Calu3 (cell line): ENCODE data around the gene SMARCA4. TPM values are rescaled to one million over a fixed set of nuclear protein-coding genes. Genes with fewer than 3 reads are reported as not detected.
A peak's percentile ranks its signal among the peaks of the same experiment; 100 is the strongest.

ENCODE experiments used
- BruUV-seq: library from RNA; stranded (reverse); fragments of 400-500 nt; replicated peaks from 2 replicates; lab custom pipeline; 2021; lab: Mats Ljungman, UMichigan
- CTCF ChIA-PET: fragments of 300-600 bp; sonication (Branson Sonifier 250); formaldehyde crosslinking; loops from one replicate; lab custom pipeline; 2022; ENCODE audit warnings: antibody characterized with exemption; lab: Charles Lee
- DNase-seq: peaks from one replicate; pipeline ENCODE4 v3.0.0; 2022
- H3K27ac Mint-ChIP-seq: one replicate; pipeline ENCODE4 v1.8.0; 2022; ENCODE audit warnings: mixed read lengths; ENCODE audit not compliant: unreplicated experiment
- H3K27me3 Mint-ChIP-seq: one replicate; pipeline ENCODE4 v1.8.0; 2022; ENCODE audit warnings: mixed read lengths; ENCODE audit not compliant: unreplicated experiment
- H3K36me3 Mint-ChIP-seq: one replicate; pipeline ENCODE4 v1.8.0; 2022; ENCODE audit warnings: mild to moderate bottlenecking, moderate library complexity, mixed read lengths; ENCODE audit not compliant: insufficient read depth, unreplicated experiment
- H3K4me1 Mint-ChIP-seq: one replicate; pipeline ENCODE4 v1.8.0; 2022; ENCODE audit warnings: mild to moderate bottlenecking, low read depth, mixed read lengths; ENCODE audit not compliant: unreplicated experiment
- H3K4me3 Mint-ChIP-seq: one replicate; pipeline ENCODE4 v1.8.0; 2022; ENCODE audit warnings: mild to moderate bottlenecking, low read depth, moderate library complexity, mixed read lengths; ENCODE audit not compliant: unreplicated experiment
- H3K9me3 Mint-ChIP-seq: one replicate; pipeline ENCODE4 v1.8.0; 2022; ENCODE audit warnings: low read depth, mixed read lengths; ENCODE audit not compliant: unreplicated experiment
- intact Hi-C: fragments of 100-400 bp; cut with micrococcal nuclease; formaldehyde crosslinking; loops from one replicate; pipeline ENCODE4 v1.10.0; 2022; ENCODE audit not compliant: unreplicated experiment
- total RNA-seq: library from RNA; stranded (reverse); gene quantifications from 2 replicates; pipeline ENCODE4 v1.2.3, GENCODE V29; 2022
- TF ChIP-seq, protein P1 (sequence below): fragments of 200-600 bp; IDR thresholded peaks from one replicate; pipeline ENCODE4 v1.8.0; 2022; ENCODE audit warnings: antibody characterized with exemption; ENCODE audit not compliant: unreplicated experiment

SMARCA4 gene
- total RNA-seq, 1 experiment from 2014 or later, result 116 TPM

DNA sequence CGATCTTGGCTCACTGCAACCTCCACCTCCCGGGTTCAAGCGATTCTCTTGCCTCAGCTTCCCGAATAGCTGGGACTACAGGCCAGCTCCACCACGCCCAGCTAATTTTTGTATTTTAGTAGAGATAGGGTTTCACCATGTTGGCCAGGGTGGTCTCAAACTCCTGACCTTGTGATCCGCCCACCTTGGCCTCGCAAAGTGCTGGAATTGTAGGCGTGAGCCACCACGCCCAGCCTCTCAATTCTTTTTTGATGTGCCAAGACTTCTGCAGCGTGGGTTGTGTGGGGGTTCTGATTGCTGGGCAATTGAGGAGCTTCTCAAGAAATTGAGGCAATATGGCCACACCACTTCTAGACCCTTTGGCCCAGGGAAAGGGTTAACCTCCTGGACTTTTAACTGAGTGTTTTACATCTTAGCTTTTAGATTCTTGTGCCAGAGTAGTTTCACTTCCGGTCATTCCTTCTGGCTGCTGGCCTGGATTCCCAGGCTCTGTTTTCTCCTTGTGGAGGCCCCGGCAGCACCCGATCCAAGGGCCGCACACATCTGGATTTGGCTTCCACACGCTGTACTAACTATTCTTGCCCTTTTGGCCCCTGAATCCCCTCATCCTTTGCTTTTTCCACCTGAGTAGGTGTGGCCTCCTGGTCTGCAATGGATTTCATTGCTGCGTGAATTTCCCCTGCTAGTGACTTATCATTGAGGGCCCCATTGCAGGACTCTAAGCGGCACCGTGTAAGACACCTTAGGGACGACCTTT lies 14.7 kb downstream of the SMARCA4 start:
- Mint-ChIP-seq H3K36me3 (peaks cover 8% of the 10 kb centered on the region), H3K9me3 (no peaks in the 10 kb centered on the region), H3K27me3 (no peaks in the 10 kb centered on the region), H3K4me3 (peak overlapping the region; percentile 56), H3K27ac (peak overlapping the region; percentile 71), H3K4me1 (peaks cover 12% of the 10 kb centered on the region)
- intact Hi-C loops, result no loop called here
- CTCF ChIA-PET, result interaction anchor here (0.6 to 1.2 kb wide), 4 partner anchors 11 to 1384 kb away, joined by 3 to 7 read pairs (median 4); no protein-coding TSS in a partner anchor
- DNase-seq, result no peak
- TF ChIP-seq, protein P1, sequence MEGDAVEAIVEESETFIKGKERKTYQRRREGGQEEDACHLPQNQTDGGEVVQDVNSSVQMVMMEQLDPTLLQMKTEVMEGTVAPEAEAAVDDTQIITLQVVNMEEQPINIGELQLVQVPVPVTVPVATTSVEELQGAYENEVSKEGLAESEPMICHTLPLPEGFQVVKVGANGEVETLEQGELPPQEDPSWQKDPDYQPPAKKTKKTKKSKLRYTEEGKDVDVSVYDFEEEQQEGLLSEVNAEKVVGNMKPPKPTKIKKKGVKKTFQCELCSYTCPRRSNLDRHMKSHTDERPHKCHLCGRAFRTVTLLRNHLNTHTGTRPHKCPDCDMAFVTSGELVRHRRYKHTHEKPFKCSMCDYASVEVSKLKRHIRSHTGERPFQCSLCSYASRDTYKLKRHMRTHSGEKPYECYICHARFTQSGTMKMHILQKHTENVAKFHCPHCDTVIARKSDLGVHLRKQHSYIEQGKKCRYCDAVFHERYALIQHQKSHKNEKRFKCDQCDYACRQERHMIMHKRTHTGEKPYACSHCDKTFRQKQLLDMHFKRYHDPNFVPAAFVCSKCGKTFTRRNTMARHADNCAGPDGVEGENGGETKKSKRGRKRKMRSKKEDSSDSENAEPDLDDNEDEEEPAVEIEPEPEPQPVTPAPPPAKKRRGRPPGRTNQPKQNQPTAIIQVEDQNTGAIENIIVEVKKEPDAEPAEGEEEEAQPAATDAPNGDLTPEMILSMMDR, result no peak
- no TSS peak for BruUV-seq

DNA sequence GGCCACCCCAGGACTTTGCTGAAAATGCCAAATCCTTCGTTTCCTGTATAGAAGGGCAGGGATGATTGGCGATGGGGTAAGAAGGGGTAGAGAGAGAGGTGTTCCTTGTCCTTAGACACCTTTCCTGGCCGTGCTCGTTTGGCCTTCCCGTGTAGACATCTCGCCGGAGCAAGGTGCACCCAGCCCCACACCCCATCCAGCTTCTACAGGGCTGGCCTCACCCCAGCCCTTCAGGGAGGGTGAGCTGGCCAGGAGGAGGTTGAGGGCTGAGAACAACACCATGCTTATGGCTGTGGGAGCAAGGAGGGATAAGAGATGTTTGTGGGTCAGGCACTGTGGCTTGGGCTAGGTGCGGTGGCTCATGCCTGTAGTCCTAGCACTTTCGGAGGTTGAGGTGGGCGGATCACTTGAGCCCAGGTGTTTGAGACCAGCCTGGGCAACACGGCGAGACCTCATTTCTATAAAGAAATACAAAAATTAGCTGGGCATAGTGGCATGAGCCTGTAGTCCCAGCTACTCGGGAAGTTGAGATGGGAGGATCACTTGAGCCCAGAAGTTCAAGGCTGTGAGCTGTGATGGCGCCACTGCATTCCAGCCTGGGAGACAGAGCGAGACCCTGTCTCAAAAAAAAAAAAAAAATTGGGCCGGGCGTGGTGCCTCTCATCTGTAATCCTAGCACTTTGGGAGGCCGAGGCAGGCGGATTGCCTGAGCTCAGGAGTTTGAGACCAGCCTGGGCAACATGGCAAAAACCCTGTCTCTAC lies 15.5 kb downstream of the SMARCA4 start:
- peaks cover 12% of the 10 kb centered on the region for H3K4me1 Mint-ChIP-seq
- peak overlapping the region; percentile 56 for H3K4me3 Mint-ChIP-seq
- TF ChIP-seq, protein P1, result no peak
- peaks cover 8% of the 10 kb centered on the region for H3K36me3 Mint-ChIP-seq
- no peak for DNase-seq
- intact Hi-C loops, result no loop called here
- H3K9me3 Mint-ChIP-seq, result no peaks in the 10 kb centered on the region
- BruUV-seq, result no TSS peak
- H3K27me3 Mint-ChIP-seq, result no peaks in the 10 kb centered on the region
- peak overlapping the region; percentile 71 for H3K27ac Mint-ChIP-seq
- CTCF ChIA-PET, result interaction anchor here (1.0 to 1.2 kb wide), 3 partner anchors 11 to 24 kb away, joined by 3 to 7 read pairs (median 5); no protein-coding TSS in a partner anchor

DNA sequence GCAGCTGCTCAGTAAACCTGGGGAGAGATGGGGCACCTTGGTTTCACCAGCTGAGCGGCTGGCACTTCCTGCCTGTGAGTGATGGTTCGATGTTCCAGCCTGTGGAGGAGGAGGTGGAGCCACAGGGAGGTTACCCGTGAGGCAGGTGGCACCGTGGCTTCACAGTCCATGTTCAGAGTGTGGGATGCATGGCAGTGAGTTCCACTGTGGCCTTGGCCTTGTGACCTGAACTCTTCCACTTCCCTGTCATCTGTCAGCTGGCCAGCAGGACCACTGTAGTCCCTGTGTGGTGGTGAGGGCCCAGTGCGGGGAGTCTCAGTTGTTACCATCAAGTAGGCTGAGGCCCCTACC lies 16.9 kb downstream of the SMARCA4 start:
- H3K4me3 Mint-ChIP-seq, result no peak overlapping the region
- peaks cover 8% of the 10 kb centered on the region for H3K36me3 Mint-ChIP-seq
- TF ChIP-seq, protein P1, result no peak
- no peaks in the 10 kb centered on the region for H3K9me3 Mint-ChIP-seq
- CTCF ChIA-PET, result no interaction called here
- H3K27me3 Mint-ChIP-seq, result no peaks in the 10 kb centered on the region
- H3K27ac Mint-ChIP-seq, result no peak overlapping the region
- intact Hi-C loops, result no loop called here
- DNase-seq, result no peak
- H3K4me1 Mint-ChIP-seq, result peaks cover 12% of the 10 kb centered on the region
- no TSS peak for BruUV-seq

DNA sequence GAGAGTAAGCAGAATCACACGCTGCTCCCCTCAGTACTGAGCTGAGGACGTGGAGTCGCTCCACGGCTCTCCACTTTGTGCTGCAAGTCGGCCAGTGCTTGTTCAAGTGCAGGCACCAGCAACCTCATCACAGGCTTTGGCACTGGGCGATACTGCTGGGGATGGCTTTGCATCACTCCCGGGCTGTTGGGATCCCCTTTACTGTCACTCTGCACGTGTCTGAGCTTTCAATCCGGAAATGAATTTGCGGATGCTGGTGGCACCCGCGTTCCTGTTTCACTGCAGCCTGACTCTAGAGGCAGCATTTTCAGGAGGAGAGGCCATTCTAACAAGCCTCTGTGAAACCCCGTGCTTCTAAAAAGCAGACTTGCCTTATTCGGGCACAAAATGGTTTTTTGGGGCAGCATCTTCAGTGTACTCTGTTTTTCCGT lies 19.1 kb downstream of the SMARCA4 start:
- Mint-ChIP-seq H3K9me3 (no peaks in the 10 kb centered on the region), H3K27me3 (no peaks in the 10 kb centered on the region), H3K4me3 (no peak overlapping the region), H3K36me3 (peaks cover 11% of the 10 kb centered on the region), H3K27ac (no peak overlapping the region), H3K4me1 (peaks cover 12% of the 10 kb centered on the region)
- DNase-seq, result no peak
- CTCF ChIA-PET, result interaction anchor here (0.7 kb wide), 1 partner anchor 27 kb away, joined by 3 read pairs; no protein-coding TSS in a partner anchor
- TF ChIP-seq, protein P1, result no peak
- no TSS peak for BruUV-seq
- intact Hi-C loops, result no loop called here
